ENCODE measurements around the gene PTPRZ1. TPM values are rescaled to one million over a fixed set of nuclear protein-coding genes. Genes with fewer than 3 reads are reported as not detected.

Gene PTPRZ1
- total RNA-seq, 1 experiment from 2014 or later: 74.2 TPM

DNA sequence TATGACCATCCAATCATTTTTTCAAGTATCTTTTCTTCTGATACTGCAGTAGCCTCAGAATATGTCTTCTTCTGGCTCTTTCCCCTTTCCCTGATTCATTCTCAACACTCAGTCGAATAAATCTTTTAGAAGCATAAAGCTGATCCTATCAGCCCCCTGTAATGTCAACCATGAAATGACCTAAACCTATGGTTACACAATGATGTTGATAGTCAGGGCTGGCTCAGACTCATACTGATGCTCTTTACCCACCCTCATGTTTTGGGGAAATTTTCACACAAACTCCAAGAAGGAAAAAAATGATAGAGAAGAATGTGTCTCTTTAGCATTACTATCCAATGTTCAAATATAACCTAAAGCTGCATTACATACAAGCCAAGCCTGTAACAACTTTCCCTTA is 195.1 kb downstream of the PTPRZ1 start:
- Histone ChIP-seq H2AK5ac (ENCODE audit: insufficient read length, low read length) (no peak overlapping the region), H3K27me3 (ENCODE audit: insufficient read depth, low read length) (no peaks in the 10 kb centered on the region), H4K20me1 (ENCODE audit: control insufficient read depth, insufficient read depth, insufficient read length) (no peaks in the 10 kb centered on the region), H2BK12ac (ENCODE audit: insufficient read length, low read depth, low read length) (no peak overlapping the region), H3K4me1 (ENCODE audit: insufficient read depth, low read length) (no peaks in the 10 kb centered on the region), H2AFZ (ENCODE audit: low read length) (no peak overlapping the region), H2BK20ac (ENCODE audit: low read depth, low read length, poor library complexity, severe bottlenecking) (no peak overlapping the region), H3K18ac (ENCODE audit: insufficient read length, low read depth, low read length) (no peak overlapping the region), H2BK5ac (ENCODE audit: insufficient read length, low read length) (no peak overlapping the region), H3K79me2 (ENCODE audit: insufficient read depth, low read length) (no peaks in the 10 kb centered on the region), H3K9me3 (ENCODE audit: control insufficient read depth, low read depth, low read length) (no peaks in the 10 kb centered on the region), H4K5ac (ENCODE audit: insufficient read length, low read depth, low read length) (no peak overlapping the region), H2BK15ac (ENCODE audit: low read depth, low read length) (no peak overlapping the region), H3K4ac (ENCODE audit: low read depth, low read length) (no peak overlapping the region), H3K56ac (ENCODE audit: insufficient read length, low read depth, low read length) (no peak overlapping the region), H3K27ac (ENCODE audit: insufficient read length, low read depth, low read length) (no peak overlapping the region), H4K8ac (replicated peaks; ENCODE audit: insufficient read length, low read depth, low read length) (no peak overlapping the region), H2BK120ac (ENCODE audit: low read depth, low read length, poor library complexity, severe bottlenecking) (no peak overlapping the region), H3K9ac (ENCODE audit: extremely low read depth, insufficient read length, low read length) (no peak overlapping the region), H3K79me1 (ENCODE audit: insufficient read depth, low read depth, low read length, poor library complexity, severe bottlenecking) (no peaks in the 10 kb centered on the region), H4K91ac (ENCODE audit: insufficient read length, low read depth, low read length) (no peak overlapping the region), H3K23me2 (ENCODE audit: insufficient read length, low read depth, low read length, poor library complexity, severe bottlenecking) (no peaks in the 10 kb centered on the region), H3K14ac (ENCODE audit: insufficient read depth, low read length) (no peak overlapping the region), H3T11ph (ENCODE audit: low read length) (no peak overlapping the region), H3K23ac (ENCODE audit: insufficient read length, low read depth, low read length) (no peak overlapping the region), H3K4me2 (ENCODE audit: insufficient read depth, insufficient read length, low read length) (no peak overlapping the region)
- TF ChIP-seq, protein P1, sequence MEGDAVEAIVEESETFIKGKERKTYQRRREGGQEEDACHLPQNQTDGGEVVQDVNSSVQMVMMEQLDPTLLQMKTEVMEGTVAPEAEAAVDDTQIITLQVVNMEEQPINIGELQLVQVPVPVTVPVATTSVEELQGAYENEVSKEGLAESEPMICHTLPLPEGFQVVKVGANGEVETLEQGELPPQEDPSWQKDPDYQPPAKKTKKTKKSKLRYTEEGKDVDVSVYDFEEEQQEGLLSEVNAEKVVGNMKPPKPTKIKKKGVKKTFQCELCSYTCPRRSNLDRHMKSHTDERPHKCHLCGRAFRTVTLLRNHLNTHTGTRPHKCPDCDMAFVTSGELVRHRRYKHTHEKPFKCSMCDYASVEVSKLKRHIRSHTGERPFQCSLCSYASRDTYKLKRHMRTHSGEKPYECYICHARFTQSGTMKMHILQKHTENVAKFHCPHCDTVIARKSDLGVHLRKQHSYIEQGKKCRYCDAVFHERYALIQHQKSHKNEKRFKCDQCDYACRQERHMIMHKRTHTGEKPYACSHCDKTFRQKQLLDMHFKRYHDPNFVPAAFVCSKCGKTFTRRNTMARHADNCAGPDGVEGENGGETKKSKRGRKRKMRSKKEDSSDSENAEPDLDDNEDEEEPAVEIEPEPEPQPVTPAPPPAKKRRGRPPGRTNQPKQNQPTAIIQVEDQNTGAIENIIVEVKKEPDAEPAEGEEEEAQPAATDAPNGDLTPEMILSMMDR (conservative IDR thresholded peaks at IDR 0.05): no peak
- no peak for DNase-seq
- Mint-ChIP-seq H3K4me3 (no peak overlapping the region), H3K27ac (no peak overlapping the region), H3K36me3 (ENCODE audit: insufficient read depth in 1 of 3, low read depth in 3 of 3) (no peaks in the 10 kb centered on the region), H3K4me1 (peaks cover 2 to 6% of the 10 kb centered on the region in 2 experiments; a peak in 2 of 4 replicates), H3K9me3 (no peaks in the 10 kb centered on the region), H3K27me3 (ENCODE audit: low read depth) (no peaks in the 10 kb centered on the region; the same call in 1 of the 2 replicates)
- WGBS (ENCODE audit: extremely low coverage, insufficient read length, low lambda C conversion rate): no CpG with 5 or more reads among the region's 1 CpG
